HUES64 (cell line): ENCODE measurements around the gene SIRPD.

Experiments
- H3K27ac ChIP-seq: 2 replicates; pipeline ENCODE4 v1.7.0; 2013; ENCODE audit warnings: low read depth, low read length, inconsistent platforms
- H3K27me3 ChIP-seq: 2 replicates; pipeline ENCODE4 v1.6.1; 2013; ENCODE audit warnings: mild to moderate bottlenecking, low read length; ENCODE audit not compliant: insufficient read depth
- H3K36me3 ChIP-seq: 2 replicates; pipeline ENCODE4 v1.6.1; 2013; ENCODE audit warnings: mild to moderate bottlenecking, low read length; ENCODE audit not compliant: insufficient read depth
- H3K4me1 ChIP-seq: 2 replicates; pipeline ENCODE4 v1.6.1; 2013; ENCODE audit warnings: mild to moderate bottlenecking, low read length, moderate library complexity; ENCODE audit not compliant: insufficient read depth
- H3K4me3 ChIP-seq: 2 replicates; pipeline ENCODE4 v1.5.1; 2013; ENCODE audit warnings: mild to moderate bottlenecking, low read length, moderate library complexity
- H3K9ac ChIP-seq: 2 replicates; pipeline ENCODE4 v1.6.1; 2013; ENCODE audit warnings: mild to moderate bottlenecking, low read depth, low read length
- H3K9me3 ChIP-seq: 2 replicates; pipeline ENCODE4 v1.6.1; 2013; ENCODE audit warnings: low read depth, low read length; ENCODE audit not compliant: insufficient read depth
- WGBS: fragments of 150-250, 120-280 bp; methylation state at CpG from one replicate; pipeline ENCODE4 v1.1.7; 2013; ENCODE audit warnings: missing lambda C conversion rate; 5-methylcytosine and 5-hydroxymethylcytosine counted together

Gene SIRPD

GRCh38 chr20:1569415-1569881 is 11.9 kb upstream of the SIRPD start:
- Histone ChIP-seq H3K9ac (no peak overlapping the region), H3K27me3 (no peaks in the 10 kb centered on the region), H3K4me1 (peaks cover 7% of the 10 kb centered on the region; the same call in 1 of the 2 replicates), H3K4me3 (no peak overlapping the region), H3K9me3 (no peaks in the 10 kb centered on the region), H3K27ac (no peak overlapping the region), H3K36me3 (no peaks in the 10 kb centered on the region)
- WGBS, result 87% methylated on average over 7 of the region's 7 CpGs

GRCh38 chr20:1568163-1568490 is 10.6 kb upstream of the SIRPD start:
- no peak overlapping the region for H3K9ac ChIP-seq
- no peaks in the 10 kb centered on the region for H3K27me3 ChIP-seq
- H3K9me3 ChIP-seq, result no peaks in the 10 kb centered on the region
- no peaks in the 10 kb centered on the region for H3K36me3 ChIP-seq
- H3K4me3 ChIP-seq, result no peak overlapping the region
- WGBS, result 88% methylated on average over 1 of the region's 1 CpG
- H3K27ac ChIP-seq, result no peak overlapping the region
- peaks cover 7% of the 10 kb centered on the region; the same call in 1 of the 2 replicates for H3K4me1 ChIP-seq

DNA sequence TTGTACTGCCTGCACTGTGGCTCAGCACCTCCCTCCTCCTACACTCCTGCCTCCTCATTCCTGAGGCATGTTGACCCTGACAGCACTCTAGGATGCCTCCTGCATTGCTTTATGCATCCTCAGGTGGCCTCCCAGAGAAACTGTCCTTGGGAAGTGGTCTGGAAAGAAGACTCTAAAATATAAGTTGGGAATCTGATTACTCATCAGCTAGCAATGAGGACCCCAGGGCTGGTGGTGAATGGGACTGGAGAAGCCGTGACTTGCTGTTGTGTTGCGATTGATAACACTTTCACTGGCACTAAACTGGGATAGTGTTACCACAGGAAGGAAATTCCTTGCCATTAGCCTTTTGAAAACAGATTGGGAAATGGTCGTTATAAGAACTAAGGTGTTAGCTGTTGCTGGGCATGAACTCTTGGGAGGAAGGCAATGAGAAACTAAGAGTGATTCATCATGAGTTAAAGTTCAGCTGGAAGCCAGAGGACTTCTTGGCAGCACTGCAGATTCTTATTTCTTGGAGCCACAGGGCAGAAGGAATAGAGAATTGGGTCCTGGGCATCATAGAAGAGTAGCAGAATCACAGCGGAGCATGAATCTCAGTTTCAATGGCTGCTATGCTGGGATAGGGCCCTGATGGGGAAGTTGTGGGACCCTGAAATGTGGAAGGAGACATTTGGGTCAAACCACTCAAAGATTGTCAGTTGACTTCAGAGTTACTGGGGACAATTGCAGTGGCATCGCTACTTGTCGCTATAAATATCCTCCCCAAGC is 10.1 kb upstream of the SIRPD start:
- H3K9me3 ChIP-seq, result no peaks in the 10 kb centered on the region
- 82% methylated on average over 6 of the region's 6 CpGs for WGBS
- no peak overlapping the region for H3K27ac ChIP-seq
- H3K9ac ChIP-seq, result no peak overlapping the region
- no peaks in the 10 kb centered on the region for H3K27me3 ChIP-seq
- H3K4me3 ChIP-seq, result no peak overlapping the region
- H3K36me3 ChIP-seq, result no peaks in the 10 kb centered on the region
- H3K4me1 ChIP-seq, result peaks cover 7% of the 10 kb centered on the region; the same call in 1 of the 2 replicates

DNA sequence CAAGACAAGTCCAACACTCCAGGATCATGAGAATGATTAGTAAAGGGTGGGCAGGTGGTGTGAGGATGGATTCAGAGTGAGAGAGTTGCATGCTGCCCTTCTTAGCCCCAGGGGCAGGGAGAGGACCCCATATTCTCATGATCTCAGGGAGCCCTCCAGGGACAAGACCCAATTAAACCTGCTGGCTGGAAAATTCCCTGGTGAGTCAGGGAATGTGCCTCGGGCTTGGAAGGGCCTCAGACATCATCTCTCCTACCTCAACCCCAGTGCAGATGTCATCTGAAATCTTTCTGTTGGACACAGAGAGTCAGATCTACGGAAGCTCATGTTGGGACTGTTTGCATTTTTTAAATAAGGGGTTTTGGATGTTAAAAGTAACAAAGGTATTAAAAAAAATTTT is 9.2 kb upstream of the SIRPD start:
- no peak overlapping the region for H3K27ac ChIP-seq
- H3K4me1 ChIP-seq, result peaks cover 7% of the 10 kb centered on the region; the same call in 1 of the 2 replicates
- no peaks in the 10 kb centered on the region for H3K36me3 ChIP-seq
- H3K9ac ChIP-seq, result no peak overlapping the region
- H3K27me3 ChIP-seq, result no peaks in the 10 kb centered on the region
- 93% methylated on average over 2 of the region's 2 CpGs for WGBS
- H3K9me3 ChIP-seq, result no peaks in the 10 kb centered on the region
- H3K4me3 ChIP-seq, result no peak overlapping the region

DNA sequence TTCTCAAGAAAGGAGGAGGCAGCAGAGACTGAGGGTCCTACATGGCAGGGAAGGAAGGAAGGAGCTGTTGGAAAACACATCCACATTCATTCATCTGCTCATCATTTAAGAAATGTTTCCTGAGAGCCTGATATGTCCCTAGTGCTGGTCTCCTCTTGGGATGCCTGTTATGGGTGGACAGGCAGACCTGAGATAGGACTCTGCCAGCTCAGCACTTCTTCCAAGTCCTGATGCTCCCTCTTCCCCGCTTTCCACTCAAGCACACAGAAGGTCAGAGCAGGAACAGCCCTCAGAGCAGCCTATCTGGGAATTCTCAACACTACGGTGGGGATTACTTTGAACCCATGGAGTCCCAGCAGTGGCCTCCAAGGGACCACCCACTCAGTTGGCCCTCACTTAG is 8.0 kb upstream of the SIRPD start:
- H3K4me1 ChIP-seq, result peaks cover 7% of the 10 kb centered on the region; the same call in 1 of the 2 replicates
- WGBS, result 92% methylated on average over 2 of the region's 2 CpGs

DNA sequence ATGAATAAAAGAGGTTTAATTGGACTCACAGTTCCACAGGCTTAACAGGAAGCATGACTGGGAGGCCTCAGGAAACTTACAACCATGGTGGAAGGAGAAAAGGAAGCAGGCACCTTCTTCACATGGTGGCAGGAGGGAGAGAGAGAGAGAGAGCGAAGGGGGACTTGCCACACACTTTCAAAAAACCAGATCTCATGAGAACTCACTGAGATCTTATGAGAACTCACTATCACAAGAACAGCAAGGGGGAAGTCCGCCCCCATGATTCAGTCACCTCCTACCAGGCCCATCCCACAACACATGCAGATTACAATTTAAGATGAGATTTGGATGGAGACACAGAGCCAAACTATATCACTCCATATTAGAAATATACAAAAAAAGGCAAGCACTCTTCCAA is 6.1 kb upstream of the SIRPD start:
- Histone ChIP-seq H3K27ac (no peak overlapping the region), H3K4me1 (peaks cover 7% of the 10 kb centered on the region; the same call in 1 of the 2 replicates), H3K27me3 (no peaks in the 10 kb centered on the region), H3K36me3 (no peaks in the 10 kb centered on the region), H3K9me3 (no peaks in the 10 kb centered on the region), H3K9ac (no peak overlapping the region), H3K4me3 (no peak overlapping the region)
- 92% methylated on average over 1 of the region's 2 CpGs for WGBS

More for the DNA sequence above, 8.0 kb upstream of the SIRPD start:
- H3K9ac ChIP-seq, result no peak overlapping the region
- no peaks in the 10 kb centered on the region for H3K9me3 ChIP-seq
- no peak overlapping the region for H3K27ac ChIP-seq
- H3K36me3 ChIP-seq, result no peaks in the 10 kb centered on the region
- no peak overlapping the region for H3K4me3 ChIP-seq
- no peaks in the 10 kb centered on the region for H3K27me3 ChIP-seq

DNA sequence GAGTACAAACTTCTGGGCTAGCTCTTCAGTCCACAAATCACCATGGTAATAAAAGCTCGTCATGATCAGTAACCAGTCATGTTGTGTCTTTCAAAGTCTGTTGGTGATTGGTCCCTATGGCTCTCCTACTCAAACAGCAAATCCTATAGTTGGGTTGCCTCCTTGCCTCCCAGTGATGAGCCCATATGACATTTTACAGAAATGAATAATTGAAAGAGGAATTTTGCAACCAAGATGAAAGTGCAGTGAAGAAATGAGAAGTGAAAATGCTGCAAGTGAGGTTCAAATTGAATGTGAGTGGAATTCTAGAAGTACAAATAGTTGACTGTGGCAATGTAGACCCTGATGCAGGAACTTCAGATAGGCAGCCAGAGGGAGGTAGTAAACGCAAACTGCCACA is 5.1 kb upstream of the SIRPD start:
- Histone ChIP-seq H3K9ac (no peak overlapping the region), H3K9me3 (no peaks in the 10 kb centered on the region), H3K36me3 (no peaks in the 10 kb centered on the region), H3K27ac (no peak overlapping the region), H3K4me3 (no peak overlapping the region), H3K4me1 (peaks cover 7% of the 10 kb centered on the region; the same call in 1 of the 2 replicates), H3K27me3 (no peaks in the 10 kb centered on the region)
- WGBS, result 95% methylated on average over 2 of the region's 2 CpGs

GRCh38 chr20:1561350-1561749 is 3.8 kb upstream of the SIRPD start:
- H3K4me3 ChIP-seq, result no peak overlapping the region
- no peaks in the 10 kb centered on the region for H3K36me3 ChIP-seq
- 97% methylated on average over 2 of the region's 2 CpGs for WGBS
- no peaks in the 10 kb centered on the region for H3K27me3 ChIP-seq
- H3K9ac ChIP-seq, result no peak overlapping the region
- H3K9me3 ChIP-seq, result no peaks in the 10 kb centered on the region
- H3K4me1 ChIP-seq, result no peaks in the 10 kb centered on the region
- no peak overlapping the region for H3K27ac ChIP-seq

DNA sequence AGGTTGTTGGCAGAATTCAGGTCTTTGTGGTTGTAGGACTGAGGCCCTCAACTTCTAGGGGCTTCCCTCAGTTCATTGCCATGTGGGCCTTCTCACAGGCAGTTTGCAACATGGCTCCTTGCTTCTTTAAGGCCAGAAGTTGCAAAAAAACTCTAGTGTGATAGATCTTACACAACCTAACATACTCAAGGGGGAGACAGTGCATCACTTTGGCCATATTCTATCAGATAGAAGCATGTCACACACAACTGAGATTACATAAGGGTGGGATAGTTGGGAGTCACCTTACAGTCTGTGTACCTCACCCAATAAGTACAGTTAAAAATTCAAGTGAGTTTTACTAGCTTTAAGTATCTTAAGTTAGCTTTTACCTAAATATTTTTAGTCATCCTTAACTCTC is 1.6 kb downstream of the SIRPD start:
- Histone ChIP-seq H3K4me1 (no peaks in the 10 kb centered on the region), H3K9me3 (peaks cover 5% of the 10 kb centered on the region; the same call in 1 of the 2 replicates), H3K36me3 (no peaks in the 10 kb centered on the region), H3K9ac (no peak overlapping the region), H3K4me3 (no peak overlapping the region), H3K27me3 (no peaks in the 10 kb centered on the region), H3K27ac (no peak overlapping the region)

GRCh38 chr20:1539816-1540419 is 17.6 kb downstream of the SIRPD start:
- Histone ChIP-seq H3K4me3 (no peak overlapping the region), H3K9ac (no peak overlapping the region), H3K4me1 (no peaks in the 10 kb centered on the region), H3K27me3 (no peaks in the 10 kb centered on the region), H3K36me3 (no peaks in the 10 kb centered on the region), H3K9me3 (no peaks in the 10 kb centered on the region), H3K27ac (no peak overlapping the region)
- 89% methylated on average over 1 of the region's 1 CpG for WGBS

DNA sequence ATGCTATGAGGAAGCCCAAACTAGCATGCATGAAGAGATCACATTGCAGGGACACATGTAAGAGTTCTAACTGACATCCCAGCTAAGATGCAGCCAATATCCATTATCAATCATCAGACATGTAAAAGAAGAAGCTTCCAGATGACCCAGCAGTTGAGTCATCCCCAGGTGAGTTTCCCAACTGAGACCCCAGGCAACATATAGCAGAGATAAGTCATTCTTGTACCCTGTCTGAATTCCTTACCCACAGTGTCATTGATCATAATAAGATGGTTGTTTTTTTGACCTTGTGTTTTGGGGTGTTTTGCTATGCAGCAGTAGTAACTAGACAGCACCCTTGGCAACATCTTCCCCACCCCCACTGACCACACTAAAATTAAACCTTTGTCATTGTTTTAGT is 18.9 kb downstream of the SIRPD start:
- Histone ChIP-seq H3K4me3 (no peak overlapping the region), H3K36me3 (no peaks in the 10 kb centered on the region), H3K4me1 (no peaks in the 10 kb centered on the region), H3K27me3 (no peaks in the 10 kb centered on the region), H3K27ac (no peak overlapping the region), H3K9me3 (no peaks in the 10 kb centered on the region), H3K9ac (no peak overlapping the region)
